ENCODE results near the gene LRRC75A. TPM values are rescaled to one million over a fixed set of nuclear protein-coding genes. Genes with fewer than 3 reads are reported as not detected.

Gene LRRC75A
- total RNA-seq, 3 donors from 2014 or later, result 1.5 to 3.3 (median 1.6) TPM

DNA sequence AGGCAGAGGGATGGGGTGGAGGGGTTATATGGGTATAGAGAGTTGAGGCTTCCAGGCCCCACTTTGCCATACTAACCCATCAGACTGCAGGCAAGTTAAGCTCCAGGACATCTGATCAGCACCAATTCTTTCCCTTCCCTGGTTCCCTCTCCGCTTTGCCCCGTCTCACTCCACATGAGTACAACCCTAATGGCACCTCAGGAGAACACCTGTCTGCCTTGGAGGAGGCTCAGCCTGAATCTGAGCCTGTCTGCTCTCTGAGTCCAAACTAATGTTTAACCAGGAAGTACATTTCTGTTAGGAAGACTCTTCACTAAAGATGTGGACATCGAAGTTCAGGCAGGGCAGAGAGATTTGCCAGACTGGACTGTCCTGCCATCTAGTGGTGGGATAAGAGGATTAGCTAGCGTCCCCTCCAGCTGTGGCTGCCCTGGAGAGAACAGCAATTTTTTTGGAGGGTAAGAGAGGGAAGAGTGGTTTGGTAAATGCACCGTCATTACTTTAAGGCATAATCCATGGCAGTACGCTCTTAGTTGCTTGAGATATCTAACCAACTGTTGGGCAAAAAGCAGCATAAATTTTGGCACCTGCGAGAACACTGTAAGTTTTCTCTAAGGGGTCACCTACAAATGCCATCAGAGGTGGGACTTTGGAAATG, 29.2 kb upstream of the LRRC75A start:
- no peak overlapping the region for H3K4me3 ChIP-seq
- H3K36me3 ChIP-seq, result no peaks in the 10 kb centered on the region
- intact Hi-C loops (cut with DNase I; ENCODE audit: low total_unique reads), result no loop called here
- TF ChIP-seq, protein P1, sequence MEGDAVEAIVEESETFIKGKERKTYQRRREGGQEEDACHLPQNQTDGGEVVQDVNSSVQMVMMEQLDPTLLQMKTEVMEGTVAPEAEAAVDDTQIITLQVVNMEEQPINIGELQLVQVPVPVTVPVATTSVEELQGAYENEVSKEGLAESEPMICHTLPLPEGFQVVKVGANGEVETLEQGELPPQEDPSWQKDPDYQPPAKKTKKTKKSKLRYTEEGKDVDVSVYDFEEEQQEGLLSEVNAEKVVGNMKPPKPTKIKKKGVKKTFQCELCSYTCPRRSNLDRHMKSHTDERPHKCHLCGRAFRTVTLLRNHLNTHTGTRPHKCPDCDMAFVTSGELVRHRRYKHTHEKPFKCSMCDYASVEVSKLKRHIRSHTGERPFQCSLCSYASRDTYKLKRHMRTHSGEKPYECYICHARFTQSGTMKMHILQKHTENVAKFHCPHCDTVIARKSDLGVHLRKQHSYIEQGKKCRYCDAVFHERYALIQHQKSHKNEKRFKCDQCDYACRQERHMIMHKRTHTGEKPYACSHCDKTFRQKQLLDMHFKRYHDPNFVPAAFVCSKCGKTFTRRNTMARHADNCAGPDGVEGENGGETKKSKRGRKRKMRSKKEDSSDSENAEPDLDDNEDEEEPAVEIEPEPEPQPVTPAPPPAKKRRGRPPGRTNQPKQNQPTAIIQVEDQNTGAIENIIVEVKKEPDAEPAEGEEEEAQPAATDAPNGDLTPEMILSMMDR (IDR thresholded peaks at IDR 0.05), result peak; percentile 75 to 96 (median 94)
- TF ChIP-seq POLR2A (IDR thresholded peaks at IDR 0.05) (no peak), POLR2AphosphoS5 (IDR thresholded peaks at IDR 0.05) (peak in 1 of 3 donors; percentile 45)
- no peaks in the 10 kb centered on the region for H3K9me3 ChIP-seq
- H3K27me3 ChIP-seq, result no peaks in the 10 kb centered on the region
- peak; percentile 60 to 65 for DNase-seq (ENCODE audit: low spot score in 2 of 2)
- no peaks in the 10 kb centered on the region for H3K4me1 ChIP-seq
- peak overlapping the region in 1 of 2 donors; percentile 23 for H3K27ac ChIP-seq

DNA sequence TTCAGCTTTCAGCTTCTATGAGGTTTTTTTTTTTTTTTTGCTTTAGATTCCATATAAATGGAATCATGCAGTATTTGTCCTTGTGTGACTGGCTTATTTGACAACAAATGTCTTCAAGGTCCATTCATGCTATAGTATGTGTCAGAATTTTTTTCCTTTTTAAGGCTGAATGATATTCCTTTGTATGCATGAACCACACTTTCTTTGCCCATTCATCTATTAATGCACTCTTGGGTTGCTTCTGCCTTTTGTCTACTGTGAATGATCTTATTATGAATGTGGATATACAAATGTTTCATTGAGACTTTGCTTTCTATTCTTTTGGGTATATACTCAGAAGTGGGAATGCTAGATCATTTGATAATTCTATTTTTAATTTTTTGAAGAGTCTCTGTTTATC, 27.0 kb upstream of the LRRC75A start:
- Histone ChIP-seq H3K4me1 (no peaks in the 10 kb centered on the region), H3K27ac (no peak overlapping the region), H3K9me3 (no peaks in the 10 kb centered on the region), H3K36me3 (no peaks in the 10 kb centered on the region), H3K4me3 (no peak overlapping the region), H3K27me3 (no peaks in the 10 kb centered on the region)
- intact Hi-C loops (cut with DNase I; ENCODE audit: low total_unique reads), result loop anchor here (10.0 kb wide), 1 partner anchor 54 kb away; no protein-coding TSS in a partner anchor
- TF ChIP-seq POLR2AphosphoS5 (IDR thresholded peaks at IDR 0.05) (no peak), POLR2A (IDR thresholded peaks at IDR 0.05) (no peak)
- TF ChIP-seq, protein P1 (IDR thresholded peaks at IDR 0.05), result no peak
- no peak for DNase-seq (ENCODE audit: low spot score in 2 of 2)

DNA sequence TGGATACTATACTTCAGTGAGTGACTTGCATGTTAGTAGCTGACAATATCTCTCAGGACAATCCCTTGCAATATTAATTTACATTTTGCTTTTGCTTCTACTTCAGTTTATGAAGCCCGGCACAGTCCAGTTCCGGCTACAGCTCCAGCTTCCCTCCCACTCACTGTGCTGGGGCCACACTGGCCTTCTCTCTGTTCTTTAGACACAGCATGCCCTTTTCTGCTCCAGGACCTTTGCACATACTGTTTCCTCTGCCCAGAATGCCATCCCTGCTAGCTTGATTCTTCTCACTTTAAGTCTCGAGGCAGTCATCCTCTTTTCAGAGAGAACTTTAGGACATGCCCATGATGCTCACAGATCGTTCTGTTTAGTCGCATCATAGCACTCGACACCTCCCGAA, 25.5 kb upstream of the LRRC75A start:
- Histone ChIP-seq H3K4me1 (no peaks in the 10 kb centered on the region), H3K4me3 (no peak overlapping the region), H3K36me3 (no peaks in the 10 kb centered on the region), H3K27ac (no peak overlapping the region), H3K9me3 (no peaks in the 10 kb centered on the region), H3K27me3 (no peaks in the 10 kb centered on the region)
- no peak for DNase-seq (ENCODE audit: low spot score in 2 of 2)
- TF ChIP-seq POLR2AphosphoS5 (IDR thresholded peaks at IDR 0.05) (no peak), POLR2A (IDR thresholded peaks at IDR 0.05) (no peak)
- TF ChIP-seq, protein P1 (IDR thresholded peaks at IDR 0.05), result no peak
- intact Hi-C loops (cut with DNase I; ENCODE audit: low total_unique reads), result loop anchor here (10.0 kb wide), 1 partner anchor 53 kb away; no protein-coding TSS in a partner anchor

DNA sequence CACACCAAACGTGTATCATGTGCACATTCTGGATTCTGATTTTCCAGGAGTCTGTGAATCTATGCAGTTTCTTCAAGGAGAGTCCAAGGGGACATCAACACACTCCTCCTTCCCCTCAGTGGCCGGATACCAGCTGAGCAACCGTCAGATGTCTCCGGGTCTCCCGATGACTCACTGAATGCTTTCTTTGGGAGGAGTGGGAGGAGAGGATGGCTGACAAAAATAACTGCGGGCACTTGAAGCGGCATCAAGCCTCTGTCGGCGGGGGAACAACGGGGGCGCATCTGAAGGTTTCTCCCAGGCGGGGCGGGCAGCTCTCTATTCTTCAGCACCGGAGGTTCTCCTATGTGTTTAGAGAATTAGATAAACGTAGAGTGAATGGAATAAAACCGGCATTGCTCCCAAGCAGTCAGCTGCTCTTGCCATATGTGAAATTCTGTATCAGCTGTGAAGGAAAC, 24.6 kb upstream of the LRRC75A start:
- TF ChIP-seq, protein P1 (IDR thresholded peaks at IDR 0.05), result no peak
- TF ChIP-seq POLR2AphosphoS5 (IDR thresholded peaks at IDR 0.05), result no peak
- no peak for TF ChIP-seq POLR2A (IDR thresholded peaks at IDR 0.05)
- Histone ChIP-seq H3K27me3 (no peaks in the 10 kb centered on the region), H3K27ac (no peak overlapping the region), H3K4me3 (peak overlapping the region in 2 of 3 donors; percentile 18 to 25), H3K4me1 (no peaks in the 10 kb centered on the region), H3K9me3 (no peaks in the 10 kb centered on the region), H3K36me3 (no peaks in the 10 kb centered on the region)
- DNase-seq (ENCODE audit: low spot score in 2 of 2), result no peak
- intact Hi-C loops (cut with DNase I; ENCODE audit: low total_unique reads), result loop anchor here (10.0 kb wide), 1 partner anchor 52 kb away; no protein-coding TSS in a partner anchor

DNA sequence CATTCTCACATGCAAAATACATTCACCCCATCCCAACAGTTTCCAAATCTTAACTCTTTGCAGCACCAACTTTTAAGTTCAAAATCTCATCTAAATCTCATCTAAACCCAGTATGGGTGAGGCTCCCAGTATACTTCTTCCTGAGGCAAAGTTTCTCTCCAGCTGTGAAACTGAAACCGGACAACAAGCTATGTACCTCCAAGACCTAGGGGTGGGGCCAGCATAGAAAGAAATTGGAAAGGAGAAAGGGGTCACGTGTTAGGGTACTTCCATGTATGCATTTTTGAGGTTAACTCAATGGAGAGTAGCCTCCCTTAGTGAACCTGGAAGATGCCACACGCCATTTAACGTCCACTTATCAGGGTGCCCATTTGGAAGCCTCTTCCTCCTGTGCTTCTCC, 23.9 kb upstream of the LRRC75A start:
- Histone ChIP-seq H3K4me1 (no peaks in the 10 kb centered on the region), H3K9me3 (no peaks in the 10 kb centered on the region), H3K27me3 (no peaks in the 10 kb centered on the region), H3K27ac (no peak overlapping the region), H3K4me3 (no peak overlapping the region), H3K36me3 (no peaks in the 10 kb centered on the region)
- DNase-seq (ENCODE audit: low spot score in 2 of 2), result no peak
- intact Hi-C loops (cut with DNase I; ENCODE audit: low total_unique reads), result loop anchor here (10.0 kb wide), 1 partner anchor 51 kb away; no protein-coding TSS in a partner anchor
- TF ChIP-seq POLR2AphosphoS5 (IDR thresholded peaks at IDR 0.05), result no peak
- no peak for TF ChIP-seq POLR2A (IDR thresholded peaks at IDR 0.05)
- TF ChIP-seq, protein P1 (IDR thresholded peaks at IDR 0.05), result no peak
